Esophagus squamous epithelium (tissue), 4 donors: ENCODE data around the gene TCERG1L.

Experiments
- POLR2A ChIP-seq, 4 donors: fragments of 450-650 bp; IDR thresholded peaks; one replicate each; pipeline ENCODE4 v1.6.1; 2017; ENCODE audit warnings: antibody characterized with exemption in 4 of 4, mild to moderate bottlenecking in 4 of 4, moderate library complexity in 3 of 4
- TF ChIP-seq, protein P1 (sequence below), 6 experiments: fragments of 450-650 bp in 4 of 6; fragments of 200-600 bp in 2 of 6; sonication (generic) in 2 of 6; IDR thresholded peaks; one replicate each; pipeline ENCODE4 v1.5.1; 2016 to 2019; ENCODE audit warnings: antibody characterized with exemption in 6 of 6, mild to moderate bottlenecking in 4 of 6, moderate library complexity in 4 of 6

GRCh38 chr10:131179361-131179760, 132.2 kb downstream of the TCERG1L start:
- TF ChIP-seq, protein P1, sequence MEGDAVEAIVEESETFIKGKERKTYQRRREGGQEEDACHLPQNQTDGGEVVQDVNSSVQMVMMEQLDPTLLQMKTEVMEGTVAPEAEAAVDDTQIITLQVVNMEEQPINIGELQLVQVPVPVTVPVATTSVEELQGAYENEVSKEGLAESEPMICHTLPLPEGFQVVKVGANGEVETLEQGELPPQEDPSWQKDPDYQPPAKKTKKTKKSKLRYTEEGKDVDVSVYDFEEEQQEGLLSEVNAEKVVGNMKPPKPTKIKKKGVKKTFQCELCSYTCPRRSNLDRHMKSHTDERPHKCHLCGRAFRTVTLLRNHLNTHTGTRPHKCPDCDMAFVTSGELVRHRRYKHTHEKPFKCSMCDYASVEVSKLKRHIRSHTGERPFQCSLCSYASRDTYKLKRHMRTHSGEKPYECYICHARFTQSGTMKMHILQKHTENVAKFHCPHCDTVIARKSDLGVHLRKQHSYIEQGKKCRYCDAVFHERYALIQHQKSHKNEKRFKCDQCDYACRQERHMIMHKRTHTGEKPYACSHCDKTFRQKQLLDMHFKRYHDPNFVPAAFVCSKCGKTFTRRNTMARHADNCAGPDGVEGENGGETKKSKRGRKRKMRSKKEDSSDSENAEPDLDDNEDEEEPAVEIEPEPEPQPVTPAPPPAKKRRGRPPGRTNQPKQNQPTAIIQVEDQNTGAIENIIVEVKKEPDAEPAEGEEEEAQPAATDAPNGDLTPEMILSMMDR (IDR thresholded peaks at IDR 0.05): no peak
- no peak for TF ChIP-seq POLR2A (IDR thresholded peaks at IDR 0.05)
